ENCODE data around the gene SIM2. TPM values are rescaled to one million over a fixed set of nuclear protein-coding genes. Genes with fewer than 3 reads are reported as not detected.

SIM2 gene
- total RNA-seq, 4 donors from 2014 or later: not detected

DNA sequence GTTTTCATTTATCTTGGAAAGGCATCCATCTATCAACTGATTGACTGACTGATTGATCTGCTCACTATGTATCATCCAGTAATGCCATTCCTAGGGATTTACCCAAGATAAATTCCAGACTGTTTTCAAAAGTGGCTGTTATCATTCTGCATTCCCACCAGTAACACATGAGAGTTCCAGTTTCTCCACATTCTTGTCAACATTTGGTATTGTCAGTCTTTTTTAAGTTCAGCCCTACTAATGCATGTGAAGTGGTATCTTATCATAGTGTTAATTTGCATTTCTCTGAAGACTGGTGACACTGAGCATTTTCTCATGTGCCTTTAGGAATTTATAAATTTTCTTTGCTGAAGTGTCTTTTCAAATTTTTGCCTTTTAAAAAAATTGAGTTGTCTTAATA lies 99.6 kb downstream of the SIM2 start:
- no peak for DNase-seq
- Histone ChIP-seq H3K4me1 (no peaks in the 10 kb centered on the region), H3K4me3 (no peak overlapping the region), H3K9me3 (peaks cover 0 to 6% (median 2%) of the 10 kb centered on the region in 4 donors), H3K27me3 (no peaks in the 10 kb centered on the region), H3K27ac (no peak overlapping the region), H3K36me3 (no peaks in the 10 kb centered on the region)
- TF ChIP-seq, protein P1, sequence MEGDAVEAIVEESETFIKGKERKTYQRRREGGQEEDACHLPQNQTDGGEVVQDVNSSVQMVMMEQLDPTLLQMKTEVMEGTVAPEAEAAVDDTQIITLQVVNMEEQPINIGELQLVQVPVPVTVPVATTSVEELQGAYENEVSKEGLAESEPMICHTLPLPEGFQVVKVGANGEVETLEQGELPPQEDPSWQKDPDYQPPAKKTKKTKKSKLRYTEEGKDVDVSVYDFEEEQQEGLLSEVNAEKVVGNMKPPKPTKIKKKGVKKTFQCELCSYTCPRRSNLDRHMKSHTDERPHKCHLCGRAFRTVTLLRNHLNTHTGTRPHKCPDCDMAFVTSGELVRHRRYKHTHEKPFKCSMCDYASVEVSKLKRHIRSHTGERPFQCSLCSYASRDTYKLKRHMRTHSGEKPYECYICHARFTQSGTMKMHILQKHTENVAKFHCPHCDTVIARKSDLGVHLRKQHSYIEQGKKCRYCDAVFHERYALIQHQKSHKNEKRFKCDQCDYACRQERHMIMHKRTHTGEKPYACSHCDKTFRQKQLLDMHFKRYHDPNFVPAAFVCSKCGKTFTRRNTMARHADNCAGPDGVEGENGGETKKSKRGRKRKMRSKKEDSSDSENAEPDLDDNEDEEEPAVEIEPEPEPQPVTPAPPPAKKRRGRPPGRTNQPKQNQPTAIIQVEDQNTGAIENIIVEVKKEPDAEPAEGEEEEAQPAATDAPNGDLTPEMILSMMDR (IDR thresholded peaks at IDR 0.05): no peak
- TF ChIP-seq POLR2A (IDR thresholded peaks at IDR 0.05): no peak

Other genes starting within 250 kb of the SIM2 start
- not detected for gene CLDN14, start 219.0 kb upstream of the SIM2 start, total RNA-seq